HepG2 (cell line): ENCODE results near the gene CEP63. TPM values are rescaled to one million over a fixed set of nuclear protein-coding genes. Genes with fewer than 3 reads are reported as not detected.
A peak's percentile ranks its signal among the peaks of the same experiment; 100 is the strongest.

ENCODE experiments used
- ATAC-seq: fragments of 200-7000 bp; cut with Tn5 transposase; 3 replicates; pipeline ENCODE4 v1.9.1; 2020; ENCODE audit warnings: mild to moderate bottlenecking, moderate library complexity
- BruUV-seq: library from RNA; stranded (reverse); fragments of 400-500 nt; replicated peaks from 2 replicates; lab custom pipeline; 2021; lab: Mats Ljungman, UMichigan
- CTCF ChIA-PET: fragments of 300-600 bp; formaldehyde crosslinking; extraction: SDS; loops from one replicate; lab custom pipeline; 2021; ENCODE audit warnings: low total read pairs, inconsistent platforms, low intra/inter-chr PET ratio; lab: Yijun Ruan, JAX
- POLR2A ChIA-PET: fragments of 350-600 bp; sonication (Branson Sonifier 250); formaldehyde crosslinking; loops from one replicate; lab custom pipeline; 2020; ENCODE audit warnings: antibody characterized with exemption, inconsistent platforms; lab: Yijun Ruan, JAX
- DNase-seq: peaks from one replicate; pipeline ENCODE4 v3.0.0-alpha.2; 2015; ENCODE audit warnings: low spot score
- FAIRE-seq: peaks from 3 replicates; lab custom pipeline; 2011; peaks lifted over from hg19 to GRCh38; lab: Jason Lieb, UNC
- H2AFZ ChIP-seq: one replicate; pipeline ENCODE4 v1.6.1; 2011; ENCODE audit warnings: low read length, inconsistent platforms
- H3K27ac ChIP-seq: fragments of 300-600 bp; 3 replicates; pipeline ENCODE4 v1.8.0; 2011; ENCODE audit warnings: mixed run types, mild to moderate bottlenecking, mixed read lengths, low read length, inconsistent platforms; ENCODE audit not compliant: insufficient read depth; ENCODE audit errors: extremely low read length
- H3K27me3 ChIP-seq, 2 experiments: fragments of 200-600 bp in 1 of 2; 2 replicates in 1 of 2; 3 replicates in 1 of 2; pipeline versions ENCODE4 v1.6.0 to v1.8.0; 2011; ENCODE audit warnings: low read length in 2 of 2, mild to moderate bottlenecking in 2 of 2, moderate library complexity in 2 of 2, inconsistent platforms in 1 of 2; ENCODE audit not compliant: insufficient read depth in 2 of 2, control insufficient read depth in 1 of 2
- H3K36me3 ChIP-seq, 2 experiments: fragments of 200-600 bp in 1 of 2; replicated peaks in 1 of 2; 2 replicates in 1 of 2; 3 replicates in 1 of 2; pipeline versions ENCODE4 v1.5.1 to v1.8.0; 2011; ENCODE audit warnings: low read length in 2 of 2, inconsistent platforms in 1 of 2; ENCODE audit not compliant: insufficient read depth in 2 of 2, control insufficient read depth in 1 of 2
- H3K4me1 ChIP-seq: 2 replicates; pipeline ENCODE4 v1.5.1; 2012; ENCODE audit warnings: low read length, inconsistent platforms; ENCODE audit not compliant: insufficient read depth
- H3K4me2 ChIP-seq: 2 replicates; pipeline ENCODE4 v1.6.0; 2011; ENCODE audit warnings: low read depth, low read length, inconsistent platforms
- H3K4me3 ChIP-seq, 3 experiments: fragments of 200-600 bp in 1 of 3; sonication (generic), shearing (Covaris generic) in 1 of 3; replicated peaks in 1 of 3; 2 replicates each; pipeline ENCODE4 v1.5.1; 2011 to 2016; ENCODE audit warnings: low read length in 3 of 3, inconsistent platforms in 2 of 3, low read depth in 2 of 3, mild to moderate bottlenecking in 2 of 3, control low read depth in 1 of 3, mixed read lengths in 1 of 3; ENCODE audit not compliant: insufficient read depth in 1 of 3
- H3K79me2 ChIP-seq: one replicate; pipeline ENCODE4 v1.6.1; 2011; ENCODE audit warnings: low read length, inconsistent platforms; ENCODE audit not compliant: insufficient read depth
- H3K9ac ChIP-seq: 2 replicates; pipeline ENCODE4 v1.6.0; 2011; ENCODE audit warnings: mild to moderate bottlenecking, low read depth, low read length, inconsistent platforms; ENCODE audit not compliant: insufficient read depth
- H3K9me3 ChIP-seq: 2 replicates; pipeline ENCODE4 v1.5.1; 2012; ENCODE audit warnings: mild to moderate bottlenecking, low read length
- H4K20me1 ChIP-seq: 2 replicates; pipeline ENCODE4 v1.6.0; 2011; ENCODE audit warnings: inconsistent platforms, mild to moderate bottlenecking, low read length, moderate library complexity; ENCODE audit not compliant: insufficient read depth
- EP300 ChIP-seq, 3 experiments: sonication (generic) in 1 of 3; formaldehyde crosslinking in 1 of 3; IDR thresholded peaks; 2 replicates each; pipeline versions ENCODE4 v1.5.1 to v1.6.1; 2011 to 2020; ENCODE audit warnings: low read depth in 2 of 3, low read length in 2 of 3, borderline replicate concordance in 1 of 3, improper control_type of control experiment in 1 of 3, mild to moderate bottlenecking in 1 of 3, missing genetic modification reagents in 1 of 3, moderate library complexity in 1 of 3
- HNF4A ChIP-seq: sonication (generic); formaldehyde crosslinking; IDR thresholded peaks from 2 replicates; pipeline ENCODE4 v1.4.0; 2020; ENCODE audit warnings: missing genetic modification reagents
- RBFOX2 ChIP-seq: fragments of 200-400 bp; formaldehyde crosslinking; IDR thresholded peaks from 2 replicates; pipeline ENCODE4 v1.6.1; 2017; ENCODE audit warnings: low read depth, mild to moderate bottlenecking, low read length
- REXO4 ChIP-seq: sonication (generic); formaldehyde crosslinking; IDR thresholded peaks from 2 replicates; pipeline ENCODE4 v1.8.0; 2022; ENCODE audit warnings: missing genetic modification reagents, mild to moderate bottlenecking, borderline replicate concordance
- ZNF160 ChIP-seq: sonication (generic); formaldehyde crosslinking; IDR thresholded peaks from 2 replicates; pipeline ENCODE4 v1.8.0; 2022; ENCODE audit warnings: mild to moderate bottlenecking, inconsistent platforms, missing genetic modification reagents
- WGBS: methylation state at CpG from one replicate; pipeline ENCODE4 v1.1.6; 2017; ENCODE audit warnings: low lambda C conversion rate; 5-methylcytosine and 5-hydroxymethylcytosine counted together
- in situ Hi-C: cut with HindIII; loops from 2 replicates; pipeline ENCODE4 v1.10.0; 2017; ENCODE audit warnings: low pct_unique_long_range_greater_than_20kb; ENCODE audit not compliant: extremely low pct_ligation_motif_present
- intact Hi-C: fragments of 100-400 bp; cut with micrococcal nuclease; formaldehyde crosslinking; loops from one replicate; pipeline ENCODE4 v1.10.0; 2022; ENCODE audit not compliant: unreplicated experiment
- polyA plus RNA-seq, 8 experiments: library from polyadenylated mRNA; depleted of rRNA in 3 of 8; stranded (reverse) in 7 of 8; unstranded in 1 of 8; fragments of >200 nt; fragmentation: Illumina TruSeq in 4 of 8; extraction: Trizol in 4 of 8; gene quantifications; 2 replicates each; pipeline versions ENCODE4 v1.2.1 to v1.2.3, GENCODE V29; 2011 to 2016; ENCODE audit warnings: low read depth in 4 of 8, missing spikeins in 1 of 8, mixed read lengths in 1 of 8; ENCODE audit not compliant: insufficient read depth in 1 of 8
- total RNA-seq, 5 experiments: library from RNA; depleted of rRNA; stranded (reverse); fragments of >200 nt; fragmentation: Illumina TruSeq; extraction: Trizol; gene quantifications; 2 replicates each; pipeline ENCODE4 v1.2.3, GENCODE V29; 2016; ENCODE audit warnings: low read depth in 1 of 5

CEP63 gene
- total and polyA plus RNA-seq, 2 of the 13 experiments (the other 11 are each of a cell fraction or from before 2014, with no cell fraction given), result 7.2 to 18.4 TPM

GRCh38 chr3:134621854-134622253 is 136.0 kb downstream of the CEP63 start:
- ChIA-PET CTCF (no interaction called here), POLR2A (no interaction called here)
- Histone ChIP-seq H3K9ac (no peak overlapping the region), H2AFZ (no peak overlapping the region), H3K36me3 (no peaks in the 10 kb centered on the region), H3K4me1 (0 out of 2 replicates have a peak, but pooled peaks cover 8% of the 10 kb centered on the region), H3K27me3 (peaks cover 0 to 3% of the 10 kb centered on the region in 2 experiments; a peak in 1 of 5 replicates), H3K79me2 (no peaks in the 10 kb centered on the region), H3K4me2 (no peak overlapping the region), H4K20me1 (no peaks in the 10 kb centered on the region), H3K4me3 (no peak overlapping the region), H3K27ac (no peak overlapping the region), H3K9me3 (no peaks in the 10 kb centered on the region)
- WGBS, result 60% methylated on average over 3 of the region's 3 CpGs
- intact Hi-C loops, result no loop called here
- DNase-seq (no peak), ATAC-seq (no peak), FAIRE-seq (no peak)
- TF ChIP-seq RBFOX2 (no peak), EP300 (IDR thresholded peaks at IDR 0.05; ENCODE audit: low read depth in 2 of 2, low read length in 2 of 2) (no peak), EP300 (CRISPR knock-in tag; IDR thresholded peaks at IDR 0.05; ENCODE audit: borderline replicate concordance) (no peak)
- BruUV-seq, result no TSS peak
- in situ Hi-C loops, result loop anchor here (25.0 kb wide), 2 partner anchors 890 to 1265 kb away; no protein-coding TSS in a partner anchor

GRCh38 chr3:134622806-134623365 is 137.0 kb downstream of the CEP63 start:
- Histone ChIP-seq H2AFZ (no peak overlapping the region), H3K36me3 (no peaks in the 10 kb centered on the region), H3K9ac (no peak overlapping the region), H3K4me1 (0 out of 2 replicates have a peak, but pooled peaks cover 8% of the 10 kb centered on the region), H4K20me1 (no peaks in the 10 kb centered on the region), H3K4me3 (peak overlapping the region in 2 of 3 experiments; percentile 0 to 14; a peak in 1 of 6 replicates), H3K79me2 (no peaks in the 10 kb centered on the region), H3K9me3 (no peaks in the 10 kb centered on the region), H3K27ac (no peak overlapping the region), H3K27me3 (peaks cover 0 to 3% of the 10 kb centered on the region in 2 experiments; a peak in 1 of 5 replicates), H3K4me2 (peak overlapping the region; percentile 29; the same call in 1 of the 2 replicates)
- FAIRE-seq (no peak), DNase-seq (no peak), ATAC-seq (peak; percentile 71)
- in situ Hi-C loops, result loop anchor here (25.0 kb wide), 2 partner anchors 889 to 1264 kb away; no protein-coding TSS in a partner anchor
- no TSS peak for BruUV-seq
- WGBS, result 15% methylated on average over 5 of the region's 5 CpGs
- intact Hi-C loops, result no loop called here
- TF ChIP-seq ZNF160 (CRISPR knock-in tag), result 0 out of 2 replicates have a peak, but pooled peaks have one; percentile 66
- TF ChIP-seq REXO4, result no peak
- peak; percentile 25; the same call in 1 of the 2 replicates for TF ChIP-seq HNF4A (CRISPR knock-in tag)
- CTCF ChIA-PET, result no interaction called here
- POLR2A ChIA-PET, result no interaction called here
